Epidermal melanocyte (primary cell): ENCODE data around the gene COL21A1.

Experiments used
- DNase-seq: peaks from one replicate; pipeline ENCODE4 v3.0.0; 2011; ENCODE audit warnings: low spot score; ENCODE audit not compliant: insufficient read length

COL21A1 gene

DNA sequence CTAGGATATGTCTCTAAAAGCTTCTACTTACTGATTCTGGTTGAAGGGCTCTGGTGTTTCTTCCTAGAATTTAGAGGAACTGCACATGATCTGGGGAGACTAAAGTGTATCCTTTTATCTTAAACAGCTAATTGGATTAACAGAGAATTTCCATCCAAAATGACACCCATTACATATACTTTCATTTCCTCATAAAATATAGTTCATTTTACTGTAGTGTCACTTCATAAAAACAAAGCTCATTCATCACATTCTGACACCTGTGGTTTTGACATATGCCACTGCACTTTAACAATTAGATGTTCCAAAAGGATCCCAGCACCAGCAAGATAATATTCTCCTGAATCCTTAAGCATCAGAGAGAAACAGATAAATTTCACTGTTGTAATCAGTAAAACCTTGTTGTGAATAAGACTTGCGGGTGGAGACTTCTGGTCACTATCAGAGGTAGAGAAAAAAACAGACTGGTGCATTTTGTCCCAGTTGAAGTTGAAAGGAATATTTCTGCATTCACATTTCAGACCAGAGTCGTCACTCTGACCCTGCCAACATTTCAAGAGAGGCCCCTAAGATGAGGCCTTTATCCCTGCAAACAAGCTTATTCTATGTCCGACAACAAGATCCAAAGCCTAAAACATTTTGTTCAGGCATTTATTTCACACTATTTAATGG, 196.7 kb downstream of the COL21A1 start:
- no peak for DNase-seq

DNA sequence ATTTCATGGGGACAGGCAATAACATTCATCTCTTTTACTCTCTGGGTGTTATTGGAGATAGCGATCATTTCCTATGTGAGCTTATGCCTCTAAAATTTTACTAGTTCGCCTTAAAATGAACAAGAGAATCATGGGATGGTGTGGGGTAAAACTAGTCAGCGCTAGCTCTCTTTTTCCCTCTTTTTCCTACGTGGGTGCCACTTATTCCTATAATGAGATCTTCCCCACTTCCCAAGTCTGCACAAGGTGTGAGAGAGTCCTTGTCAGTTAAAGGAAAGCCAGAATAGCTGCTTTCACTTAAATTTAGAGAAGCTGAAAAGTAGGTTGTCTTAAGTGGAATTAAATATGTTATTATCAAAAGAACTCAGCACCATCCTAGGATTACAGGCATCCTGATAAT, 198.8 kb downstream of the COL21A1 start:
- no peak for DNase-seq

DNA sequence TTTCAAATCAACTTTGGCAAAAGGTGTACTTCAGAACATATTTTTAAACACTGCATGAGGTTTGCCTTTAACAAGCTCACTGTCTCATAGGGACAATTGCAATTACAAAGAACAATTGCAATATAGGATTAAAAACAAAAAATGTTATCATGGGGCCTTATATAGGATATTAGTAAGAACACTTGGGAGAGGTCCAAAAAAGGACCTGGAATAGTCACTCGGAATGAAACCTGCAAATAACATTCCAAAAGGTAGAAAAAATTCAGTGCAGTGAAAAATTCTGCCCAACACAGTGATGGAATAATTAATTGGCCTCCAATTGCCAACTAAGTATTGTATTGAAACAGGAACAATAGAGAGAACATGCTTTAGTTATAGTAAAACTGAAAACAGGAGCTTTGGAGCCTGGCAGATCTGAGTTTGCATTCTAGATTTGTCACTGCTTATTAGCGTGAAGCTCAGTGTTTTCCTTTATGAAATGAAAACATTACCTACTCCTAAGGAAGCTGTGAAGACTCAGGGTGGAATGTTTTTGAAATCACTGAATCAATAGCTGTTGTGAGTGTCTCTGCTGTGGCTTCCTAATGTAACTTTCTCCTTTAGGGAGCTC, 199.3 kb downstream of the COL21A1 start:
- no peak for DNase-seq

DNA sequence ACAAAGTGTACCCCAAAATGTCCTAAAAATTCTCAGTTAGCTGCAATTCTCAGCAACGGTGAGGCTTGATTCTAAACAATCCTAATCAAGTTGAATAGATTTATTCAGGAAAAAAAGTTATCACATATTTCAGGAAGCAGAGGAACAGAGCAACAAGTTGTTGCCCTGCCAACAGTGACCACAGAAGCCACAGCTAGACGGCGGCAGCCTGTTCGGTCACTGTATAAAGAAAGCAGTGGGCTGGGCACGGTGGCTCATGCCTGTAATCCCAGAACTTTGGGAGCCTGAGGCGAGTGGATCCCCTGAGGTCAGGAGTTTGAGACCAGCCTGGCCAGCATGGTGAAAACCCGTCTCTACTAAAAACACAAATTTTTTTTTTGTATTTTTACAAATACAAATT, 200.8 kb downstream of the COL21A1 start:
- DNase-seq: no peak

DNA sequence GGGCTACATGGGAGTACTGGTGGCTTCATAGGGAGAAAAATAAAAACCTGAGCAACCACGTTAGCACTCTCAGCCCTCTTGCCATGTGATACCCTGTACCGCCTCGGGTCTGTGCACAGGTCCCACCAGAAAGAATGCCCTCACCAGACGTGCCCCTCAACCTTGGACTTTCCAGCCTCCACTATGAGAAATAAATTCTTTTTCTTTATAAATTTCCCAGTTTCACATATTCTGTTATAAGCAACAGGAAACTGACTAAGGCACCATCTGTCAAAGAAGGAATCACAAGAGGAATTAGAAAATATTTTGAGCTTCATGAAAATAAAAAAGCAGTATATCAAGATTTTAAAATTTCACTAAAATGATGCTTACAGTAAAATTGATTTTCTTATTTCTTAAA, 203.6 kb downstream of the COL21A1 start:
- DNase-seq: no peak

DNA sequence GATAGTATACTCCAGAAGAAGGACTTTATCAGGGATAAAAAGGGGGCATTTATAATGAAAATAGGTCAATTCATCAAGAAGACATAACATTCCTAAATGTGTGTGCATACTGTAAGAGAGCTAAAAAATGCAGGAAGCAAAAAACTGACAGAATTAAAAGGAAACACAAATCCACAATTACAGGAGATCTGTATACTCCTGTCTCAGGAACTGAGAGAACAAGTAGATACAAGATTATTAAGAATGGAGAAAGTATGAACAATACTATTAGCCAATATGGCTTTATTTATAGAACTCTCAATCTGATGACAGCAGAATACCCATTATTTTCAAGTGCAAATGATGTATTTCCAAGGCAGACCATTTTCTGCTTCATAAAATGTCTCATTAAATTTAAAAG, 204.3 kb downstream of the COL21A1 start:
- no peak for DNase-seq

DNA sequence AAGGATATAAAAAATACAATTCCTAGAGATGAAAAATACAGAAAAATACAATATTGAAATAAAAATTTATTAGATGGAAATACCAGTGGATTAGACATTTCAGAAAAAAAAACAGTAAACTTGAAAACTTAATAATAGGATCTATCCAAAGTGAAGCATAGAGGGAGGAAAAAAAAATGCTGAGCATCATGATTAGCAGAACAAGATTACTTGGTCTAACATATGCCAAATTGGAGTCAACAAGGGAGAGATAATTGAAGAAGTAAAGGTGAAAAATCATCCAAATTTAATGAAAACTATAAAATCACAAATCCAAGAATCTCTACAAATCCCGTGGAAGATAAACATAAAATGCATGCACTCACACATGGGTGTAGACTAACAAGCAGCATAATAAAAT, 205.8 kb downstream of the COL21A1 start:
- no peak for DNase-seq

DNA sequence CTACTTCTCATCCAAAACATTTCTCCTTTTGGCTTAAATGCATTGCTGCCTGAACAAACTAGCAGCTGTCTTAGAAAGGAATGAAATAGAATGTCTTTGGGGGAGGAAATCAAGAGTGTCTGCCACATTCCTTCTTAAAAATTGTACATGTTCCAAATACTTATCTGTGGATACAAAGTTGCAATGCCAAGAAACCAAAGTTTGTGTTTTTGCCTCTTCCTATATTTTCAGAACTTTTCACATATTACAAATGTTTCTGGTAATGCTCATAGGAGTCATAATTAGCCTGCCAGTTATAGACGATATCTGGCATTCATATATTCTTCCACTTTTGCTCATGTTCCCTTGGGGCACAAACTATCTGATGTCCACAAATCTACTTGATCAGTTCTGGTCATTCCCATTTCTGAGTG, 206.5 kb downstream of the COL21A1 start:
- no peak for DNase-seq

DNA sequence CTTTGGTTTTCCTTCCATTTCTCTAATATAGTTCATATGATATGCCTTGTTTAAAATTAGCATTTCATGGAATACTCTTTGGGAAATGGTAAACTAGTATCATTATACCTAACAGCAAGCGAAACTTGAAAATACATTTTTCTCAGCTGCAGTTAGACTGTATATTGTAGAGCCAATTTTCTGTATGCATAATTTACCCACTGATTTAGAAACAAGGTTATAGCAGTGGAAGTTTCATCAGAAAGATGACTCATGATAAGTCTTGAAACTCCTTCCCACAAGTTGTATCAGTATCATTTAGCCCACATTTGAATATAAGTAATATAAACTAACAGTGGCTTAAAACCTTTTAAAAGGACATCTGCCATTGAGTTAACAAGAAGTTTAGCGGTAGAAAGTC, 207.2 kb downstream of the COL21A1 start:
- no peak for DNase-seq

DNA sequence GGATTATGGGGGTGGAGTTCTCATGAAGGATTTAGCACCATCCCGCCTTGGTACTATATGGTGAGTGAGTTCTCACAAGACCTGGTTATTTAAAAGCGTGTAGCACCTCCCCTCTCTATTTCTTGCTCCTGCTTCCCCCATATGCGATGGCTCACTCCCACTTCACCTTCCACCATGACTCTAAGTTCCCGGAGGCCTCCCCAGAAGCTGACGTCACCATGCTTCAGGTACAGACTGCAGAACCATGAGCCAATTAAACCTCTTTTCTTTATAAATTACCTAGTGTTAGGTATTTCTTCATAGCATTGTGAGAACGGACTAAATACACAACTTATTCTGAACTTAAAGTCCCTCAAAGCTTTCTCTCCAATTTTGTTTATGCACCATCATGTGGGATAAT, 208.6 kb downstream of the COL21A1 start:
- no peak for DNase-seq

DNA sequence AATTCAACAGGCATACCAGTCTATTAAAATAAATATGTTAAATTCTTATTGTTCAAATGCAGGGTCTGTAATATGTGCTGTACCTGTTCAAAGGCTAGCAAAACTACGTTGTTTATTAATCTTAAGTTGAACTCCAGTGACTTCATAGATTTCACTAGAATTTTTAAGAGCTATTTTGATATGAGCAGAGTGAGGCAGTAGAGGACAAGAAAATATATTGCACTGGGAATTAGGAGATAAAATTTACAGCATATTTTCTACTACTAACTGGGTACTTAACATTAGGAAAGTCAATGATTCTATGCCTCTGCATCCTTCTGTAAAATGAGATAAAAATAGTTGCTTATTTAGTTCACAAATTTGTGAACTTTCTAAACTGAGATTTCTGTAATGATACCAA, 209.8 kb downstream of the COL21A1 start:
- no peak for DNase-seq

DNA sequence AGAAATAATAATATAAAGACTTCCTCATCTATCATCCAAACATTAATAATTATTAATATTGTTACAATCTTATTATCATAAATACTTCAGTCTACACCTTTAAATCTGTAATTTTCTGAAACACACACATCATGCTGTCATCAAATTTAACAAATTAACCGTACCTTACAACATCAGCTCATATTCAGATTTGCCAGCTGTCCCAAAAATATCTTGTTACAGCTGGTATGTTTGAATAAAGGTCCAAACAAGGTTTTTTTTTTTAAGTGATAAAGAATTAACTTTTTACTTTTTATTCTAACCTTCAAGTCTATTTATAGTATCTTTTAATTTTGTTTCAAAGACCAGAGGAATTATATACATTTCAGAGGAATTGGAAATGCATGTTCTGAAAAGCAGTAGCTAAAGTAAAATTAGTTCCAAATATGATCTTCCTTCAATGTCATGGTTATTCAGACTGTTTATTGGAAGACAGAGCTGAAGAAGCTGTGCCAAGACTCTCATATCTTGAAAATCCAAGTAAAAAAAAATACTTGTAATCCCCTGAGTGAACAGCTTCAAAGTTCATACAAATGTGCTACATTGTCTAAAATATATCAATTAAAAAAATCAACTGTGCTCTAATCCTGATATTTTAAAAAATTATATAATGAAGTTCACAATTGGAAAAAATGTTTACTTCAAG, 210.3 kb downstream of the COL21A1 start:
- DNase-seq: no peak

DNA sequence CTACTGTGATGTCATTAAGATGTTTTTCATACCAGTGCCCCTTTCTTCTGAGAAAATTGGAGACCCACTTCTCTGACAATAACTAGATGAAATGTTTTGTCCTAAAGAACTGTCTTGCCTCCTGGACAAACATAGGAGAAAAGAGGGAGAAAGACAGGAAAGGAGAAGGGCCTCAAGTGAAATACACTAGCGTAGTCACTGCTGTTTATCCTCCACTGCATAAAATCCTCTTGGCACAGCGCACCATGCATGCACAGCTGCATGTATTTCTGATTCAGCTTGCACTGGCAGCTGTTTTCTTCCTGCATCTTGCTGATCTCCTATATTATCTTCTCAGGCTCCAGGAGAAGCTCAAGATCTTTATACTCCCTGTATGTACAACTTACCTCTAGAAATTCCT, 214.0 kb downstream of the COL21A1 start:
- DNase-seq: no peak

DNA sequence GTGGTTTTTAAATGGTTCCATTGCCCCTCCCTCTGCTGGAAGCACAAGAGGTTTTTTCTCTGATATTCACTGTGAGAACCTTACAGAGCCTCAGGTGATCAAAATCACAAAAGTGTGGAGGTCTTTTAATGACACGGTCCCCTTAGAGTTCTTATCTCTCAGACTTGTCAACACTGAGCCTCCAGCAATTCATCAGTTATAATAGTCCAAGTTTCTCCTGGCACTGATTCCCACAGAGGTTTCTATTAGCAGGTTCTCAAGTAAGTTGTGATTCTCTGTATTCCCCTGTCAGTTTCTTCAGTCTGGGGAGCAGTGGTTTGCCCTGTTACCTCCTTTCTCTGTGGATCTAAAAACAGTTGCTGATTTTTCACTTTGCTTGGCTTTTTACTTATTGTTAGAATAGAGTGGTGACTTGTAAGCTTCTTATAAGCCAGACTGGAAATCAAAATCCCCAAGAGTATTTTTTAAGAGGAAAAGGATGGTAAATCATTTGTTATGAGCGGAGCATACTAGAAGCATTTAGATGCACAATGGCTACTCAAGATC, 214.6 kb downstream of the COL21A1 start:
- no peak for DNase-seq

DNA sequence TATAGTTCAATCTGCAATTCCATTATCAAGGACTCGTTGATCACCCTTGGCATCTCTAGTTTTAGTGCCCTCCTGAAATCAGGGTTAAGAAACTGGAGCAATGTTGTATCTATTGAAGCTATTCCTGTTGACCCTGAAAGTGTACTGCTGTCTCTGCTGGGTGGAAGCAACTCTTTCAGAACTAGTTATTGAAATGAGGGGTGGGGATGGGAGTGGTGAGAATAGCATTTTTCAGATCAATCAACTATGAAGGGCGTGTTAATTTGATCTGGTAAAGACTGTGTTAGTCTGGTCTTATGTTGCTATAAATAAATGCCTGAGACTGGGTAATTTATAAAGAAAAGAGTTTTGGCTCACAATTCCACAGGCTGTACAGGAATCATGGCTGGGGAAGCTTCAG, 219.5 kb downstream of the COL21A1 start:
- no peak for DNase-seq

DNA sequence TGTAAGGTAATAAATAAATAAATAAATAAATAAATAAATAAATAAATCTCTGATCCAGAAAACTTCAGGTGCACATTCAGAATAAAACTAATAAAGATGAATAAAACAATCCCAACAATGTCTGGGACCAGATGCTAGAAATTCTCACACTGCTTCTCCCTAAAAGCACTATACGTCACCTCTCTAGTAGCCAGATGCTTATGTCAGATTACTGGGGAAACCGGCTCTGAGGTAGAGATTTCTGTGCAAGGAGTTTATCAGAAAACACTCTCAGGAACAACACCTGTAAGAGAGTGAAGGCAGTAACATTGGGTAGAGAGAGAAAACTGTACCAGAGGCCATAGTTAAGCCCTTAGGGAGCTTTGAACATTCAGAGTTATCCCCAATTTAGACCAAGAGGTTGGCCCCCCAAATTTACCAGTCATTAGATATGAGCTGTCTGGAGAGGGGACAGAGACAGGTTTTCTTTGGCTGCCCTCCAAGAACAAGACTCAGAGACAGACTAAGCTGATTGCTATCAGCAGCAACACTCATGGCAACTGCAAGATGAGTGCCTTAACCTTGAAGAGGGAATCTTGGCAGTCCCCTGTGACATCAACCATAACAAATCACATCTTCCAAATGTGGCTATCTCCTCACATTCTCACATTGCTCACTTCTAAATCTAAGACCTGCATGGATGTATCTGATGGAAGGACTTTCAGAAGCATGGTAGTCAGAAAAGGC, 220.8 kb downstream of the COL21A1 start:
- no peak for DNase-seq

DNA sequence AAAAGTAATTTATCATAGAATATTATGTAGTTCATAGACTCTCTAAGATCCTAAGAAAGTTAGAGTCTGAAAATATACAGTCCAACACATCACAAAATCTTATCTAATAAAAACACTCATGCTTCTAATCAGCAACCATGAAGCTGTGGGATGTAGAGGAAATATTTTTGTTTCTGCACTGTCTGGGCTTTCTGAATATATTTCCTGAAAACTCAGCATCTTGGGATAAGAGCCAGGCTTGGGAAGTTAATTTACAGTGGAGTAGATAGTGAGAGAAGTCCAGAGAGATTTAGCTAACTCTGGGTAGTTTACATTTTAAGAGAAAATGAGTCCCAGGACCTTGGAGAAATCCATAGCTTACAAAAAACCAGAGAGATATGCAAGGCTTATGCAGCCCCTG, 221.6 kb downstream of the COL21A1 start:
- no peak for DNase-seq

DNA sequence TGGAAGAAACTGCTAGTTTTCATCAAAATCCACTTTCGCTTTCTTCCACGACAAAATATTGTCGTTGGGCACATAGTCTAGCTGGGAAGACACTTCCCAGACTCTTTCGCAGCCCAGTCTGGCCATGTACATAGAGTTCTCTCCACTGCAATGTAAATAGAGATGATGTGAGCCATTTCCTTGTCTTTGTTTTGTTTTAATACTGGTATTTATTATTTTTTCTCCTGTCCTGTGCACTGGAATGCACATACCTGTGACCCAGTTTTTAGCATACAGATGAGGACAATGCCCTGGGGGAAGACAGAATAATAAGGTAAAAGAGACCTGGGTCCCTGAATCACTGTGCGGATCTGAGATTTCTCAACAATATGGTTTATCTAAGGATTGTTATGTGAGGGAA, 222.4 kb downstream of the COL21A1 start:
- no peak for DNase-seq

DNA sequence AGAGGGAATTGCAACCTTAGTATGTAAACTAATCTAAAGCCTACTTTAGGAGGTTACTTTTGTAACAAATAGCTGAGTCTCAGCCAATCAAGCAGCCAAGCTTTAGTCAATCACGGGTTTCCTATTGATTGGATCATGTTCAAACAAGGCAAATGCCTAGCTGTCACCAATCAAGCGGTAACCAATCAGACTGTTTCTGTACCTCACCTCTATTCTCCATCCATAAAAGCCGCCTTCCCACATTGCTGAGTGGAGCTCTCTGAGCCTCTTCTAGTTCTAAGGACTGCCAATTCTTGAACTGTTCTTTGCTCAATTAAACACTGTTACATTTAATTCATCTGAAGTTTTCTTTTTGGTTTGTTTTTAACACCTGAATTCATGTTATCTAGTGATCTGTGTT, 223.6 kb downstream of the COL21A1 start:
- no peak for DNase-seq

DNA sequence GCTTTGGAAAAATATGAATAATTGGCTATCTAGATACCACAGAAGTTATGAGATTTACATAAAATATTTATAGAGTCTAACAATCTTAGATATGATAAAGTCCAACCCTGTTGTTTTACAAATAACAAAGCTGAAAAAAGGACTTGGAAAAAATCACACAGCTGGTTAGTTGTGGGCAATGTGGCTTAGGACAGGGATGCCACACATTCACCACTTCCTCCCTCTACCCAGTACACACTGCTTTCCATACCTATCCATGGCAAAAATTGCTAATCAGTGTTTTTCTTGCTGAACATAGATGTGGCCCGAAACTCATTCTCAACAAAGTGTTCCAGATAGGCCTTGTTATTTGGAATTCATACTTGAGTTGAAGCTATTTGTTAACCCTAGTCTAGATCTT, 224.7 kb downstream of the COL21A1 start:
- DNase-seq: no peak

DNA sequence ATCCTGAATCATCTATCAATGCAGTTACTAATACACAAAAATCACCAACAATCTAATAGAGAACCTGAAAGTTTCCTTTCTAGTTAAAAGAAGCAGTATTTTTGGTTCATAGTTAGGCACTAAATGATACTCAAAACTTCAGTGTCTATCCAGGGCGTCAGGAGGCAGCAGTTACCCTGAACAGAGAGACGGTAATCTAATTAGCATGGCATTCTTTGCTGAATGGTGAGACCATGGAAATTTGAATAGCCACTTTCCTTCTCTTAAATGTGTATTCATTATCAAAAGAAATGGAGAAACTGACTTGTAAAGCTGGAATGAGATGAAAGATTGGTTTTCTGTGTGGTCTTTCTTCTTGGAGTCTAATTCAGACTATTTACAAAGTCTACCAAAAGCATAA, 225.4 kb downstream of the COL21A1 start:
- no peak for DNase-seq

DNA sequence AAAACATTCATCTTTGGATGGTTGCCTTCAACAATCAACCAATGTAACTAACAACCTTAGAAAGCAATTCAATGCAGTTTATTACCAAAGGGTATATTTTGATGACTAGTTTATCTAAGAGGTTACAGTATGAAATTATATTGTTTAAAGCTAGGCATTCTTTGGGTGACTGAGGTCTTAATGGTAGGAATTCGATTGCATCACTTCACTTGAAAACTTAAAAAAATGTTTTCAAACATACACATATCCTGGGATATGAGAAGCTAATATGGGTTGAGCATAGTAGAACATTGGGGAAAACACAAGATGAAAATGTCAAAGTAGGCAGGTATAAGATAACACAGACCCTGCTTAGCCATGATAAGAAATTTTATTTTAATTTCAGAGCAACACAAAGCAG, 227.4 kb downstream of the COL21A1 start:
- no peak for DNase-seq
